B cell (primary cell): ENCODE results near the gene WBP1L.

Experiments used
- CTCF ChIP-seq: fragments of 200-600 bp; IDR thresholded peaks from one replicate; pipeline ENCODE4 v1.8.0; 2022; ENCODE audit warnings: antibody characterized with exemption, mild to moderate bottlenecking
- EZH2 ChIP-seq: IDR thresholded peaks from 2 replicates; pipeline ENCODE4 v1.6.1; 2012; ENCODE audit warnings: borderline replicate concordance, low read depth, mild to moderate bottlenecking, moderate library complexity, low read length; ENCODE audit not compliant: insufficient read depth, poor library complexity, severe bottlenecking

GRCh38 chr10:102745157-102745556 is 1.4 kb downstream of the WBP1L start:
- TF ChIP-seq CTCF (no peak), EZH2 (no peak)
